Measurements from ENCODE around the gene SIRT2.

- TF ChIP-seq CTCF (IDR thresholded peaks at IDR 0.05; ENCODE audit: poor library complexity, severe bottlenecking) (no peak), EZH2 (IDR thresholded peaks at IDR 0.05; ENCODE audit: borderline replicate concordance, insufficient read depth, low read length, poor library complexity, severe bottlenecking) (no peak)
Measured at GRCh38 chr19:38869160-38869835, 30.1 kb downstream of the SIRT2 start.
